Neural crest cell (in vitro differentiated cells): ENCODE data around the gene TRAPPC4. TPM values are rescaled to one million over a fixed set of nuclear protein-coding genes. Genes with fewer than 3 reads are reported as not detected.

Source experiments
- DNase-seq: peaks from one replicate; pipeline ENCODE4 v3.0.0; 2021; ENCODE audit warnings: low read depth, mixed read lengths, low spot score
- H3K27ac Mint-ChIP-seq: one replicate; pipeline ENCODE4 v1.8.0; 2021; ENCODE audit warnings: mild to moderate bottlenecking, mixed read lengths; ENCODE audit not compliant: unreplicated experiment
- H3K27me3 Mint-ChIP-seq: 2 replicates; pipeline ENCODE4 v1.8.0; 2021; ENCODE audit warnings: low read depth, mild to moderate bottlenecking, mixed read lengths
- H3K36me3 Mint-ChIP-seq: 2 replicates; pipeline ENCODE4 v1.8.0; 2021; ENCODE audit warnings: low read depth, mild to moderate bottlenecking, mixed read lengths
- H3K4me1 Mint-ChIP-seq: 2 replicates; pipeline ENCODE4 v1.8.0; 2021; ENCODE audit warnings: mixed read lengths
- H3K4me3 Mint-ChIP-seq: one replicate; pipeline ENCODE4 v1.8.0; 2021; ENCODE audit warnings: mild to moderate bottlenecking, mixed read lengths
- H3K9me3 Mint-ChIP-seq: 2 replicates; pipeline ENCODE4 v1.8.0; 2021; ENCODE audit warnings: mixed read lengths
- total RNA-seq: library from RNA; stranded (reverse); gene quantifications from 2 replicates; pipeline ENCODE4 v1.2.1, GENCODE V29; 2021
- TF ChIP-seq, protein P1 (sequence below): fragments of 200-600 bp; sonication (generic); conservative IDR thresholded peaks from 2 replicates; pipeline ENCODE4 v1.5.0; 2021; ENCODE audit warnings: antibody characterized with exemption, mild to moderate bottlenecking

Gene TRAPPC4
- total RNA-seq, 1 donor from 2014 or later = 88.1 TPM

DNA sequence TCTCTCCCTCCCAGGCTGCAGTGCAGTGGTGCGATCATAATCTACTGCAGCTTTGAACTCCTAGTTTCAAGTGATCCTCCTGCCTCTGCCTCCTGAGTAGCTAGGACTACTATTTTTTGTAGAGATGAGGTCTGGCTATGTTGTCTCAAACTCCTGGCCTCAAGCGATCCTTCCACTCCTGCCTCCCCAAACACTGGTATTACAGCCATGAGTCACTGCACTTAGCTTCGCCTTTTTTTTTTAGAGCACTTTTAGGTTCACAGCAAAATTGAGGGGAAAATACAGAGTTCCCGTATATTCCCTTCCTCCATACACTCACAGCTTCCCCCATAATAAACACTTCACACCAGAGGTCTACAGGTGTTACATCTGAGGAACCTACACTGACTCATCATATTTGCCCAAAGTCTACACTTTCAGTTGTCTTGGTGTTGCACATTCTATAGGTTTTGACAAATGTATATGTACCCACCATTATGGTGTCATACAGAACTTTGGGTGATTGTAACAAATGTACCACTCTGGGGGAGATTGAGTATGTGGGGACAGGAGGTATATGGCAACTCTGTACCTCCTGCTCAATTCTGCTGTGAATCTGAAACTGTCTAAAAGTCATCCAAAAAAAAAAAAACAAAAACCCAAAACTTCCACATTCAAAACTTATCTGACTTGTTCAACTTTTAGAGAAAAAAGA, 23.4 kb downstream of the TRAPPC4 start:
- H3K9me3 Mint-ChIP-seq = no peaks in the 10 kb centered on the region
- DNase-seq = no peak
- TF ChIP-seq, protein P1, sequence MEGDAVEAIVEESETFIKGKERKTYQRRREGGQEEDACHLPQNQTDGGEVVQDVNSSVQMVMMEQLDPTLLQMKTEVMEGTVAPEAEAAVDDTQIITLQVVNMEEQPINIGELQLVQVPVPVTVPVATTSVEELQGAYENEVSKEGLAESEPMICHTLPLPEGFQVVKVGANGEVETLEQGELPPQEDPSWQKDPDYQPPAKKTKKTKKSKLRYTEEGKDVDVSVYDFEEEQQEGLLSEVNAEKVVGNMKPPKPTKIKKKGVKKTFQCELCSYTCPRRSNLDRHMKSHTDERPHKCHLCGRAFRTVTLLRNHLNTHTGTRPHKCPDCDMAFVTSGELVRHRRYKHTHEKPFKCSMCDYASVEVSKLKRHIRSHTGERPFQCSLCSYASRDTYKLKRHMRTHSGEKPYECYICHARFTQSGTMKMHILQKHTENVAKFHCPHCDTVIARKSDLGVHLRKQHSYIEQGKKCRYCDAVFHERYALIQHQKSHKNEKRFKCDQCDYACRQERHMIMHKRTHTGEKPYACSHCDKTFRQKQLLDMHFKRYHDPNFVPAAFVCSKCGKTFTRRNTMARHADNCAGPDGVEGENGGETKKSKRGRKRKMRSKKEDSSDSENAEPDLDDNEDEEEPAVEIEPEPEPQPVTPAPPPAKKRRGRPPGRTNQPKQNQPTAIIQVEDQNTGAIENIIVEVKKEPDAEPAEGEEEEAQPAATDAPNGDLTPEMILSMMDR = no peak
- H3K27me3 Mint-ChIP-seq = no peaks in the 10 kb centered on the region
- peaks cover 4% of the 10 kb centered on the region for H3K36me3 Mint-ChIP-seq
- no peaks in the 10 kb centered on the region for H3K4me1 Mint-ChIP-seq
- no peak overlapping the region for H3K4me3 Mint-ChIP-seq
- H3K27ac Mint-ChIP-seq = peak overlapping the region; percentile 32

DNA sequence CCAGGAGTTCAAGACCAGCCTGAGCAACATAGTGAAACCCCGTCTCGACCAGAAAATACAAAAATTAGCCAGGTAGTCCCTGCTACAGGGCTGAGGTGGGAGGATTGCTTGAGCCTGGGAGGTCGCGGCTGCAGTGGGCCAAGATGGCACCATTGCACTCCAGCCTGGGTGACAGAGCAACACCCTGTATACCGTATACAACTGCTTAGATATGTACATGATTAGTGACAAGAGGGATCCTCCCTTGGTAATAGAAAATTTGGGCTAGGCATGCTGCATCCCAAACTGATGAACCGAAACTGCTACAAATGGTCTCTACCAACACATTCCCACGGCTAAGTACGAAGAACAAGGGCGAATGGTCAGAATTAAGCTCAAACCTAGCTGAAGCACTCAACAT, 24.4 kb downstream of the TRAPPC4 start:
- Mint-ChIP-seq H3K27me3 (no peaks in the 10 kb centered on the region), H3K9me3 (no peaks in the 10 kb centered on the region), H3K4me3 (no peak overlapping the region), H3K36me3 (peaks cover 9% of the 10 kb centered on the region), H3K27ac (no peak overlapping the region), H3K4me1 (no peaks in the 10 kb centered on the region)
- TF ChIP-seq, protein P1 = no peak
- DNase-seq = no peak

DNA sequence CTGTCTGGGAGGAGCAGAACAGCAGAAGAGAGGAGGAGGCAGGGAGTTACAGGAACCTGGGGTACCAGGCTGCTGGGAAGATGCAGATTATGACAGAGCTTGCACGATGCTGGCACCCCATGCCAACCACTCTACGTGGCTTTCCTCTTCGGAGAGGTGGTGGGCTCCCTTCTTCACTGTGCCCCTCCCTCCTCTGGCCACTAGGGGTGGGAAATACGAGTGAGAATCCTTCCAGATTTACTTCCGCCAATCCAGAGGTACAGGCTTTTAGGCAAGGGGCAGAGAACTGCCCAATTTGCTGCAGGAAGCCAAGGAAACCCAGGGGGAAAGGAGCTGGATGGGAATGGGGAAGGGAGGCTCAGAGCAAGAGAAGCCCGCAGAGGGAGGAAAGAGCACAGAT, 26.1 kb downstream of the TRAPPC4 start:
- Mint-ChIP-seq H3K27me3 (no peaks in the 10 kb centered on the region), H3K27ac (no peak overlapping the region), H3K36me3 (peaks cover 12% of the 10 kb centered on the region), H3K4me1 (no peaks in the 10 kb centered on the region), H3K9me3 (no peaks in the 10 kb centered on the region), H3K4me3 (no peak overlapping the region)
- DNase-seq = no peak
- TF ChIP-seq, protein P1 = peak; percentile 49

DNA sequence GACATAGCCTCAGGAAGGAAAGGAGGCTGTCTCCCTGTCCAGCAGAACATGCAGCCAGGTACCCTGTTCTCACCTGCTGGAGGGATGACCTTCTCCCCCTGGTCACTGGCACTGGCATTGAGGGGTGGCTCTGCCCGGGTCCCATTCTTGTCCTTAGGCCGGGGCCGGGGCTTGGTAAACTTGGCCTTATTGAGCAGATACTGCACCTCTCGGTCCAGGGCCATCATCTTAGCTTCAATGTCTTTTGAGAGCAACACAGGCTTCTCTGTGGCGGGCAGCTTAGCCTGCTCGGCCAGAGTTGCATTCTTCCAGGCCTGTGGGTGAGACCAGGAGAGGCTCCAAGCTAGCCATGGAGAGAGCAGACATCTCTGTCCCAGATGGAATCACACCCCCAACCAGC, 27.9 kb downstream of the TRAPPC4 start:
- no peaks in the 10 kb centered on the region for H3K9me3 Mint-ChIP-seq
- TF ChIP-seq, protein P1 = no peak
- no peak overlapping the region for H3K4me3 Mint-ChIP-seq
- no peak for DNase-seq
- H3K27me3 Mint-ChIP-seq = no peaks in the 10 kb centered on the region
- H3K36me3 Mint-ChIP-seq = peaks cover 14% of the 10 kb centered on the region
- H3K4me1 Mint-ChIP-seq = no peaks in the 10 kb centered on the region
- no peak overlapping the region for H3K27ac Mint-ChIP-seq

DNA sequence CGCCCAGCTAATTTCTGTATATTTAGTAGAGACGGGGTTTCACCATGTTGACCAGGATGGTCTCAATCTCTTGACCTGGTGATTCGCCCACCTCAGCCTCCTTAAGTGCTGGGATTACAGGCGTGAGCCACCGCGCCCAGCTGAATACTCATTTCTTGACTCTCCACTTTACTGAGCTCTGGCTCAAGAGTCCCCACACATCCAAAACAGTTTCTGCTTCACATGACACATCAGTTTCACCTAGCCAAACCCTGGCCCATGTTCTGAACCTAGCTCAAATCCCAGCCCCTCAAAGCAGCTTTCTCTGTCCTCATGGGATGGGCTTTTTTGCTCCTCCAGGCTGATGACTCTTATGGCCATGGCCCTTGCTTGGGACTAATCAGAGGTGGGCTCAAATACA, 28.6 kb downstream of the TRAPPC4 start:
- H3K9me3 Mint-ChIP-seq = no peaks in the 10 kb centered on the region
- H3K36me3 Mint-ChIP-seq = peaks cover 16% of the 10 kb centered on the region
- H3K4me1 Mint-ChIP-seq = no peaks in the 10 kb centered on the region
- no peaks in the 10 kb centered on the region for H3K27me3 Mint-ChIP-seq
- TF ChIP-seq, protein P1 = no peak
- no peak overlapping the region for H3K4me3 Mint-ChIP-seq
- H3K27ac Mint-ChIP-seq = no peak overlapping the region
- DNase-seq = no peak
